Fibroblast of skin of right quadriceps (primary cell): ENCODE results near the gene FBRSL1.
"Not testable (repeated sequence)": the region's sequence is repeated elsewhere in the genome, so short reads cannot be mapped to it uniquely, and the experiment has no call there.

Experiments
- DNase-seq: peaks from one replicate; pipeline ENCODE4 v3.0.0-alpha.2; 2013

FBRSL1 gene

DNA sequence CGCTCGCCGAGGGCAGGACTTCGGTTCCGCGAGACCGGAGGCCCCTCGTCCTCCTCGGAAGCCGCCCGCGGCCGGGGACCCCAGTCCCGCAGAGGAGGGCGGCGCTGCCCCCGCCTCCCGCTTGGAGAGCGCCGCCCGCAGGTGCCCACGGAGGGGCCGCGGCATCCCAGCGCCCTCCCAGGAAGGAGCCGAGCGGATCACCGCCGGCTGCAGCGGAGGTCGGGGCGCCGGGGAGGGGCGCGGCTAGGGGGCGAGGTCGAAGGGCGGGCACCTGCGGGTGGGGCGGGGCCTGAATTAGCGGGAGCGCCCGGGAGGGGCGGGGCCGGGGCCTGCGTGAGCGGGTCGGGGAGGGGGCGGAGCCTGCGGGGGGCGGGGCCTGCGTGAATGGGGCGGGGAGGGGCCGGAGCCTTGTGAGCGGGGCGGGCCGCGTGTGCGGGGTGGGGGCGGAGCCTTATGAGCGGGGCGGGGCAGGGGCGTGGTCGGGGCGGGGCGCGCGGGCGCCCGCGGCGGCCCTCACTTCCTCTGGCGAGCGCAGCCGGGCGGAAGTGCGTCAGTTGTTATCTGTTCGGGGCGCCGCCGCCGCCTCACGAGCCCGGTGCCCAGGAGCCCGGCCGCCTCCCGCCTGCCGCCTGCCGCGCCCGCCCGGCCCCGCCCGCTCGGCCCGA, at the start of gene FBRSL1:
Gene FBRSL1 (plus strand): TSS at position 550 of the 665 bp plus-strand sequence.
- peak; percentile 84 for DNase-seq

DNA sequence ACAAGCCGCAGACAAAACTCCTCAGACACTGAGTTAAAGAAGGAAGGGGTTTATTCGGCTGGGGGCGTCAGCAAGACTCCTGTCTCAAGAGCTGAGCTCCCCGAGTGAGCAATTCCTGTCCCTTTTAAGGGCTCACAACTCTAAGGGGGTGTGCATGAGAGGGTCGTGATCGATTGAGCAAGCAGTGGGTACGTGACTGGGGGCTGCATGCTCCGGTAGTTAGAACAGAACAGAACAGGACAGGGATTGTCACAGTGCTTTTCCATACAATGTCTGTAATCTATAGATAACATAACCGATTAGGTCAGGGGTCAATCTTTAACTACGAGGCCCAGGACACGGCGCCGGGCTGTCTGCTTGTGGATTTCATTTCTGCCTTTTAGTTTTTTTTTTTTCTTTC, 49.5 kb upstream of the FBRSL1 start:
- DNase-seq = not testable (repeated sequence)

DNA sequence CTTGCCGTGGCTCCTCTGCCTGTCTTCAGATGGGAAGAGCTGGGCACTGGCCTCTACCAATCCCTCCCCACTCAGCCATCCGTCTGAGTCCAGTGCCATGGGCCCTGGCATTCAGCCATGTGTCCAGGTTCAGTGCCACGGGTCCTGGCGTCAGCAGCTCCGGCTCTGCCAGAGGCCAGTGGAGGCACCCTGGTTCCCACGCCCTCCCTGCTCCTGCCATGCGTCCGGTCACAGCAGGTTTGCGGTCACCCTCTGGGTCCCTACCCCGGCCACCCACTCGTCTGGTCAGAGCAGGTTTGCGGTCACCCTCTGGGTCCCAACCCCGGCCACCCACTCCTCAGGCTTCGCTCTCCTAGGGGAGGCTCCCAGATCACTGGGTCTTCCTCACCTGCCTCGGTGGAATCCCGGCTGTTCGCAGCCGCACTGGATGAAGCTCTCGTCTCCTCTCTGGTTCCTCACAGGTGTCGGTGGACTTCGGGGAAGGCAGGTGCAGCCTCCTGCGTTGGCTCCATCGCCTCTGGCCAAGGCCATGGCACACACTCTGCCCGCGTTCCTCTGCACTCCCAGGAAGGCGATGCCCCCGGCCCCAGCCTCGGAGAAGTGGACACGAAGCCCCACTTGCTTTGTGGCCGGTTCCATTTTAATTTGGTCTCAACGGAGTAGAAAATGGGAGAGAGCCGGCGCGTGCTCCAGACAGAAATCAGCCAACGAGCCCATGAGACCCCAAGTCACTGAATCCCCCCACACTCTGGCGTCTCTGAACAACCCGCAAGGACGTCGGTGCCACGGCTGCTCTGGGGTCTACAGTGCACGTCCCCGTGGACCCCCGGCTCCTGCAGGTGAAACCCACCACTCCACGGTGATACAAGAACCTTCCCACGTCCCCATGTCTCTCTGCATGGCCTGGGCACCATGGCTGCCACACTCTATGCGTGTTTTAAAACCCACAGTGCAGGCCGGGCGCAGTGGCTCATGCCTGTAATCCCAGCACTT, 47.8 kb upstream of the FBRSL1 start:
- DNase-seq = no peak

DNA sequence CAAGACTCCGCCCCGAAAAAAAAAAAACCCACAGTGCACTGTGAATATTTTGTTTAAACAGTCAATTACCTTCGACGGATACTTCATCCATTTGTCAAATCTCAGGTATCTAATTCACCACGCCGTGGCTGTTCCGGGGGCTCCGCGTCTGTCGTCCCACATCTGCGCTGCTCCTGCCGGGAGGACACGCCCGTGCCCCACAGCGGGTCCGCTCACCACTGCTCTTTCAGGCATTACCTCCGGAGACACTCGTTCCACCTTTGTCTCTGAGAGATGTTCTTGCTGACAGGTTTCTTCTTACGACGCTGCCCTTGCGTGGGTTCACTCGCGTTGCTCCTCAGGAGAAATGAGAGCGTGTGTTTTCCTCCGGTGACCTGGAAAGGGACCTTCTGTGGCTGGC, 46.9 kb upstream of the FBRSL1 start:
- DNase-seq = no peak

DNA sequence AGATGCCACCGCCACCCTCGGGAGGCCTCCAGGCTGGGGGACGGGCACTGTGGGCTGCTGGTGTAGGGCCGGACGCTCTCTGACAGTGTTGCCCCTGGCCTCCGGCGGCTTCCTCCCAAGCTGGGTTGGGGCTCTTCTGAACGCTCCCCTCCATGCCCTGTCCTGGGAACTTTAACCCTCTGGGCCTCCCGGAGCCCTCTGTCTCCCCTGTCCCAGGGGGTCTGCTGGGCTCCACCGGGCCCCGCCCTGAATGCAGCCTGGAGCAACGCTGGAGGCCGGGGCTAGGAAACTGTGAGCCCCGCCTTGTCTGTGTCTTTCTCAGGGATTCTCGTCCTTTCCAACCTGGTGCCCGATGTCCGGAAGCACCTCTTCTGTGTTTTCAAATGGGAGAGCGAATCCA, 45.7 kb upstream of the FBRSL1 start:
- no peak for DNase-seq

DNA sequence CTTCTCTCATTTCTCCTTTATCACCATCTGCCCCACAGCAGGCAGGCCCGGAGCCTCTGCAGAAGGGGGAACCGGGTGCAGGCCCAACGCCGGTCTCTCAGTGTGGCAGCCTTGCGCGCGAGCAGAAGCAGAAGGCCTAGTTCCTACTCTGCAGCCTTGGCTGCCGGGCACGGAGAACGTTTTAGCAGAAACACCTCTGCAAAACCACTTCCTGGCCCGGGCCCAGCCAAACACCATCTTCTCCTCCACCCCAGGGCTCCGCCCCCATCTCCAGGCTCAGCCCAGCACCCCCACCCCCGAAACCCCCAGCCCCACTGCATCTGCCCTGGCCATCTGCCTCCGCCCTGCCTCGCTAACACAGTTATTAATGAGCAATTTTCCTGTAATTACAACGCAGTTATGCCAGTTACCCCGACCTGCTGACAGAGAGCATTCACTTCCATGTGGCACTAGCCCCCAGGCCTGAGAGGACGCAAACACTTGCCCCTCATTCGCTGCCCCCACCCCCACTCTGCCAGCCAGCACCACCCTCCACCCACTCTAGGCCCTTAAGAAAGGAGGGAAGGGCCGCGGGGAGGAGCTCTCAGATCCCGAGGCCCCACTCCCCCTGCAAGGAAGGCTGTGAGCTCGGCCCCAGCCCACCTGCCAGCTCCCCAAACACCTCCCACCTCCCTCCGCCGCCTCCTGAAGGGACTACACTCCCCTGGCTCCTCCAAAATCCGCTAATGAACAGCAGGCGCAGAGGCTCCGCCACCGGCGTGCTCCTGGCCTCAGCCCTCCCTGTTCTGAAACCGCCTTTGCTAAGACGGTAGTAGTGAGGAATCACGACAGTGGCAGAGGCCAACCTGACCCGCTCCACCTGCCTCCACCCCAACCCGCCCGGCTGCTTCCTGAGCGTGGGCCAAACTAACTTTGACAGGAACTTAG, 44.7 kb upstream of the FBRSL1 start:
- no peak for DNase-seq

DNA sequence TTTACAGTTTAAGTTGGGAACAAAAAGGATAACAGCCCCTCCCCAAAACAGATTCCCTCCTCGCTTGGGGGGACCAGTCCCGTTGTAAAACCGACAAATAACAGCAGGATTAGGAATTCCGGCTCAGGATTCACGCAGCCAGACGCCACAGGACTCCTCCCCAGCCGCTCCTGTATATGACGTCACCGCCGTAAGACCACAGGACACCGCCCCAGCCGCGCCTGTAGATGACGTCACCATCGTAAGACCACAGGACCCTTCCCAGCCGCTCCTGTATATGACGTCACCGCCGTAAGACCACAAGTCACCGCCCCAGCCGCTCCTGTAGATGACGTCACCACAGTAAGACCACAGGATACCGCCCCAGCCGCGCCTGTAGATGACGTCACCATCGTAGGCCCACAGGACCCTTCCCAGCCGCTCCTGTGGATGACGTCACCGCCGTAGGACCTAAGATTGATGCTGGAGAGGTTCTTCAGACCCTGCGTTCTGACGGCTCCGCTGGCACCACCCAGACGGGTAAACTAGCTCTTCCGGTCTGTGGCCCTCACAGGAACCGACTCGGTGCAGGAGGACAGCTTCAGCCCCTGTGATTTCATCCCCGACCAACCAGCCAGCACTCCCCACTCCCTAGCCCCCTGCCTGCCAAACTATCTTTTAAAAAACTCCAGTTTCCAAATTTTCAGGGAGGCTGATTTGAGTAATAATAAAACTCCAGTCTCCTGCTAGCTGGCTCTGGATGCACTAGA, 43.9 kb upstream of the FBRSL1 start:
- peak; percentile 78 for DNase-seq

DNA sequence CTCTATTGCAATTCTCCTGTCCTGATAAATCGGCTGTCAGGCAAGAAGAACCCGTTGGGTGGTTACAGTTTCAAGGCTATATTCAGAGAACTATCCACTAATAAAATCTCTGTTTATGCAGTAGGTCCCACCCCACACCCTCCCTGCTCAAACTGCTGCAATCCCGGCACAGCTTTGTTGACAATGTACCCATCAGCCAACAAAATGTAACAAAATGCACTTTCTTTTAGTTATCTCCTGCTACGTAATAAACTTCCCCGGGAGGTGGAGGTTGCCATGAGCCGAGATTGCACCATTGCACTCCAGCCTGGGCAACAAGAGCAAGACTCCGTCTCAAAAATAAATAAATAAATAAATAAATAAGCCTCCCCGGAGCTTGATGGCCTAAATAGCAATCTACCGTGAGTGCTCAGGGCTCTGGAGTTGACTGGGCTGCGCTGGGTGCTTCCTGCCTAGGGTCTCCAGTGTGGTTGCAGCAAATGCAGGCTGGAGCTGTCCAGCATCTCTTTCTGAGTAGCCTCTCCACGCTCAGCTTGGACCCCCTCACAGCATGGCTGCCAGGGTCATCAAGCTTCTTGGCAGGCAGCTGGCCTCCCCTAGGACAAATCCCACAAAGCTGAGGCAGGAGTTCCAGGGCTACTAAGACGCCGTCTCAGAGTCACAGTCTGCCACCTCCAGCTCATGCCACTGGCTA, 43.2 kb upstream of the FBRSL1 start:
- no peak for DNase-seq

DNA sequence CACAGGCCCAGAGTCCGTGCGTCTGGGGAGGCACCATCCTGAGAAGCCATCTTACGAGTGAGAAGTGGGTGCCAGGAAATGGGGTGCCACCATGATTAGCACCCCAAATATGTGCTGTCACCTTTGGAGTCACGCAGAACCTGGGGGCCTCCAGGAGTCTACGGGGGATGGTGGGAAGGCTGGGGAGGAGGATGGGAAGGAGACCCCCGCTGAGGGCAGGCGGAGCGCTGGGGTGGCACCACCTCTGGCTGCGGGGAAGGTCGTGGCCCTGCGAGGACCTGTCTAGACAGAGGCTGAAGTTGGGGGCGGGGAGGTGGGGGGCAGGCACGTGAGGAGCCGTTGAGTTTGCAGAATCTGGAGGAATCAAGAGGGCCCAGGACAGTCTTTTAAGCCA, 42.6 kb upstream of the FBRSL1 start:
- no peak for DNase-seq

DNA sequence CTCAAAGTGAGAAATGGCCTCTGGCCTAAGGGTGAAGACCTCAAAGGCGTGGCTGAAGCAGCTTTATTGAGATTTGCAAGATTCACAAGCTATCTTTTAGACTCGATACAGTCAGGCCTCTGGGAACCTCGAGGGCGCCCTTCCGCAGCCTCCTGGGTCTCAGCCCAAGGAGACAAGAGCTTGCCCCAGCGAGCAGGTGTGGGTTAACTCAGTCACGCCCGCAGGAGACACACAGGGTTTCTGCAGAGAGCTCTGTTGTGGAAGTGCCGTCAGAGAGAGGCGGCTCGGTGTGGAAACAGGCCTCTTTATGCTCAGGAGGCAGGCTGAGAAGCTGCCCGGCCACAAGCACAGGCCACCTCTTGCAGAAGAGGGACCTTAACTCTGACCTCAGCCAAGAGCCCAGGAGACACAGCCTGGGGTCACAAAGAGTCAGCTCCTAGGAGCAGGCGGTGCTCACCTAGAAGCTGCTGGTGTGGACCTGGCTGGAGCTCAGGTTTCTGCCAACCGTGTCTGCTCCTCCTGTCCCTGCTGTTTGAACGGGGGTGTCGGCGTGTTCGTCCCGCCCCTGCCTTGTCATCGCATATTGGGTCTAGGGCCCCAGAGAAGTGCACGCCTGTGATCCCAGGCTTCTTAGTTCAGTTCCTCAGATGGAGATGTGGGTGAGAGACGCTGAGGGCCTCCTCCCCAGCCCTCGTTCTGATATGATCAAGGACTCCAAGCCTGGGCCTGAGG, 42.1 kb upstream of the FBRSL1 start:
- no peak for DNase-seq

DNA sequence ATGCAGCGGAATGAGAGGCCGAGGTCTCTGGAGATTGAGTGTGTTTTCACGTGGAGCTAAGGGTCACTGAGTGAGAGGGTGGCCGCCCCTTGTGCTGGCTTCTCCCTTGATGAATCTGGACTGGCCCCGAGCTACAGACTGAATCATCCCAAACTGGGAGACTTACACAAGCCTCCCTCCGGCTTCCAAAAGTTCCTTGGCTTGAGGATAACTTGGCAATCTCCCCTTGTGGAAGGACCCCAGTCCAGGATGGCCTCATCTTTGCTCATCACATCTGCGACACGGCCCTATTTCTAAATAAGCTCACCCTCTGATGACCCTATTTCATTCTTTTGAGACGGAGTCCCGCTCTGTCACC, 41.5 kb upstream of the FBRSL1 start:
- DNase-seq = no peak

DNA sequence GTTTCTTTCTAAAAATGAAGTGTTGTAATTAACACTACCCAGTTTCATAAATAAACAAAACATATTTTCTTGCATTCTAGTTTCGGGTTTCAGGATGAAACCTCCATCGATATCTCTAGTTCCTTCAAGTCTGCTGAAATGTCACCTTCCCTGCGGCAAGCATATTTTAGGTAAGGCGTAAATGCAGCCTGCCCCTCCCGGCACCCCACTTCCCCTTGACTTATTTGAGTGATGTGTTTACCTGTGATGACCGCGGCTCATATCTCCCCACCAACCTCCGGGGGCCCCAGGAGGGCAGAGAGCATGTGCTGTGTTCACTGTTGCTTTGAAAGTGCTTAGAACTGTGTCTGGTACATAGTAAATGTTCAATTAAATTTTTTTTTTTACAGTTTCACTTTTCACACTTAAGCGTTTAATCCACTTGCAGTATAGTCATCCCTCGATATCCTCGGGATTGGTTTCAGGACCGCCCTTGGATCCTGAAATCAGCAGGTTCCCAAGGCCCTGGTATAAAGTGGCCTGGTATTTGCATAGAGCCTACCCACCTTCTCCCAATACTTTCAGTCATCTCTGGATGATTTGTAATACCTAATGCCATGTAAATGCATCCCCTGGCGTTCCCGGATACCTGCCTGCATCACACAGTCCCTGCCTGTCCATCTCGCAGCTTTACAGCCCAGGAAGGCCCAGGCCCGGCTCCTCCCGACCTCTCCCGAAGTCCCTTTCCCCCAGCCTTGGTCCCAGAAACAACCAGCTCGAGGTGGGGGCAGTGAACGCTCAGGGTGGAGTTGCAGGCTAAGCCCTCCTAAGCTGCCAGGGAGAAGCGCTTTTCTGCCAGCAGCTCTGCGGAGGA, 40.2 kb upstream of the FBRSL1 start:
- DNase-seq = no peak

DNA sequence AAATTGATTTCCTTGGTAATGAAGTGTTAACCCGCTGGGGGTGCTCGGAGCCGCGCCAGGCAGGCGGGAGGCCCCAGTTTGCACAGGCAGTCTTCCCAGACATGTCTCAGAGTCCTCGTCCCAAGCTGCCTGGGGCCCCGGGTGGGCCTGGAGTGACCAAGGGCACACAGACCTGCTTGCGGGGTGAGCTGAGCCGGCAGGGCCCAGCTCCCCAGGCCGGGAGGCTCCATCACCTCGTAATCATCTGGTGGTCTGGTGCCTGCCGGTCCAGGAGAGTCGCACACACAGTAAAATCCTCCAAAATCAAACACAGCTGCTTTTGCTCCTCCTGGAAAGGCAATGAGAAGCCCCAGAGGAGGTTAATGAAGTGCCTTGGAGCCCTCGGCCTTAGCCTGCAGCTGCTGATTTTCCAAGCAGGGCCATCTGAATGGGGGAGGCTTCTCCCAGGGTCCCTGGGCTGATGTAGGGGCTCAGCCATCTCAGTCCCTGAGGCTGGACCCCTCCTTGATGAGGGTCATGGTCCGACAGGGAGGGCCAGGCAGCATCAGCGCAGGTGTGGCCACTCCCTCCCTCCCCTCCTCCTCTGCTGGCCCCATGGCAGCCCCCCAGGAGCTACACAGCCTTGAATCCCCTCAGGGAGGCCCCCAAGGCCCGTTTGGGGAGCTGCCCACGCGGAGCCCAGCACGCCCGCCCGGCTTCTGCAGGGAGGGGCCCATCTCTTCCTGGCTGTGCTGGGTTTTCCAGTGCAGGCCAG, 39.4 kb upstream of the FBRSL1 start:
- peak; percentile 6 for DNase-seq

DNA sequence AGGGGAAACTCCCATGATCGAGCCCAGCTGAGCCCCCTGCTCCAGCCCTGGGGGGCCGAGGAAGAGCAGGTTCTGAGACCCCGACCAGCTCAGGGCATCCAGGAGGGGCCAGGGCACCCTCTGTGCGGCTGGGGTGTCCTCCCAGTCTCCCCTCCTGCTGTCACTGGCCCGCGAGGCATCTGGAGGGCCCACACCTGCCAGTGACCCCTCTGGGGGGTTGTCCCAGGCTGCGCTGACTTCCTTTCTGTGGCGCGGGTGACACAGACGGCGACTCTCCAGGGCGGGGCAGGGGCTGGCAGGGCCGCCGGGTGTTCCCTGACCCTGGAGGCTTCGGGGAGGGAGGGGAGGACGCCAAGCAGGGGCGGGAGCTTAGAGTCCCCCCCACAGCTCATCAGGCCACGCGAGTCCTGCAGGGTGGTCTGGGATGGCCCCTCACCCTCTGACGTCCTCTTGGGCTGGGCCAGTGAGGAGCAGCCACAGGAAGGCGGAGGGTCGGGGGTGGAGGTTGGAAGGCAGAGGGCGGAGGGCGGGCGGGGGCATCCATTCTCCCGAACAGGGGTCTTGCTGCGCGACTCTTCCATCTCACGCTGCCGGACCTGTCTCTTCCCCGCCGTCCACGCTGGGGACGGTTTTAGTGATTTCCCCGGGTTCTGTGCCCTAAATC, 38.6 kb upstream of the FBRSL1 start:
- no peak for DNase-seq

DNA sequence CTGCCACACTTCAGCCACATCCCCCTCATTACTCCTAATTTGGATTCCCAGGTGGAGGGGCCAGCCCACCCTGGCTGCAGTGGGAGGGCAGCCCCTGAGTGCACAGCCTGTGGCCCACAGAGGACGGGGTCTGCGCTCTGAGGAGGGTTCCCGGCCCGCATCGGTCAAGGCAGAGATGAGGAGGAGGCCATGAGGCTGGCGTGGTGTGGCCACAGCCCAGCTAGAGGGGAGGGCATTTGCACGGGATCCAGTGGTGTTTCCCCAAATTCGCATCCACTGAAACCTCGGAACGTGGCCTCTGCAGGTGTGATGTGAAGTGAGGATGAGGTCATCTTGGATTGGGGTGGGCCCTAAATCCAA, 38.1 kb upstream of the FBRSL1 start:
- no peak for DNase-seq

DNA sequence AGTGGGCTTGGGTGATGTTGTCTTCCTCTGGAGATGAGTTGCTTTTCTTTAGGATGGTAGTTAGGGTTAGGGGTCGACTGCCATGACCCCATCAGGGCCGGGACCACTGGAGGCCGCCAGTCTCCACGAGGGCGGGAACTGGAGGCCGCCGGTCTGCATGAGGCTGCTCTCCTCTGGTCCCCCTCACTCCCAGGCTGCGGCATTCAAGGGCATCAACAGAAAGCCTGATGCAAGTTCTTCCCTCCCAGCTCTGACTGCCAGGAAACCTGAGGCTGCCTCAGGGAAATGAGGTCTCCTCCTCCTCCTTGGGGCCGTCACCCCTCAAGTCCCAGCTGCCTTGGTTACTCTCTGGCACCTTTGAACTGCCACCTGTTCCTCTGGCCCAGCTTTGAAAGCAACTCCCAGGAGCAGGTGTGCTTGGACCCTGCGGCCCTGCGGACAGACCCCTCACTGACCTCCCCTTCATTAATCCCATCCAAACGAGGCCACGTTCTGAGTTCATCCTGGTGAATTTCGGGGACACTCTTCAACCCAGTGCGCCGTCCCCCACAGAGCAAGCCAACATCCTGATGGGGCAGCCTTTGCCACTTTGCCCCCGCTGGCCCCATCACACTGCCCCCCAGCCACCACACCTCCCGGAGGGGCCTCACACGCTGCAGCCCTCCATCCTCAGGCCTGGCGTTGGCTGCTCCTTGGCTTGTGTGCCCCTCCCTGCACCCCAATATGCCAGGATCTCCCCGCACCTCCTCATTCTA, 37.2 kb upstream of the FBRSL1 start:
- no peak for DNase-seq

DNA sequence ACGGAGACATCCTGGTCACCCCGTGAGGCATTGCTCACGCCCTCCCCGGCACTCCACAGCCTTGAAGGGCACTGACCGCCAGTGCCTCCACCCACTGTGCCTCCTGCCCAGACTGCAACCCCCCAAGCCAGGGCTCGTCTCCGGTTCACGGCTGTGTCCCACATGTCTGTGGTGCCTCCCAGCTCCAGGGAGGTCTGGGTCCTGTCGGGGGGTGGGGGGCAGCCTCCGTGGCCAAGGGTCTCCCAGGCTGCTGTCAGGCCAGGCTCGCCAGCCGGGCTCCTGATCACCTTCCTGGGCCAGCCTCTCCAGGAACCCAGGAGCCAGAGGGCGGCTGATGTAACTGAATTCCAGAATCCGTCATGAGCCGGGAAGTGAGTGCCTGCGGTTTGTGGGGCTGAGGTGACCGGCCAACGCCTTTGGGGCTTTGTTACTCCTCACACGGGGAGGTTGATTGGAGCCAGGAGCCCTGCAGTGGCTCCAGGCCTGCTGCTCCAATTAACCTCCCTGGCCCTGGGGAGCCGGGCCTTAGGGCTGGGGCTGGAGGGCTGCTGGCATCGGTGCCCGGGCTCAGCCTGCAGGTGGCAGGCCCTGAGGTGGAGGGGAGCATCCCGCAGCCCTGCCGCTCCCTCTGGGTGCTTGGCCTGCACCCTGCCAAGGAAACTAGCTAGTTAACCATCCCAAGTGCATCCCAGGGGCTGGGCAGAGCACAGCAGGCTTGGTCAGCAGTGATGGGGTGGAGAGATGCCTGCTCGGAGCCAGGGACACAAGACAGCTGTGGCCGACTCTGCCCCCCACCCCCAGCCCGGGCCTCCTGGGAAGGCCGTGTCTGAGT, 36.4 kb upstream of the FBRSL1 start:
- peak; percentile 71 for DNase-seq
